Measurements from ENCODE around the gene TAF4.

- TF ChIP-seq, protein P1, sequence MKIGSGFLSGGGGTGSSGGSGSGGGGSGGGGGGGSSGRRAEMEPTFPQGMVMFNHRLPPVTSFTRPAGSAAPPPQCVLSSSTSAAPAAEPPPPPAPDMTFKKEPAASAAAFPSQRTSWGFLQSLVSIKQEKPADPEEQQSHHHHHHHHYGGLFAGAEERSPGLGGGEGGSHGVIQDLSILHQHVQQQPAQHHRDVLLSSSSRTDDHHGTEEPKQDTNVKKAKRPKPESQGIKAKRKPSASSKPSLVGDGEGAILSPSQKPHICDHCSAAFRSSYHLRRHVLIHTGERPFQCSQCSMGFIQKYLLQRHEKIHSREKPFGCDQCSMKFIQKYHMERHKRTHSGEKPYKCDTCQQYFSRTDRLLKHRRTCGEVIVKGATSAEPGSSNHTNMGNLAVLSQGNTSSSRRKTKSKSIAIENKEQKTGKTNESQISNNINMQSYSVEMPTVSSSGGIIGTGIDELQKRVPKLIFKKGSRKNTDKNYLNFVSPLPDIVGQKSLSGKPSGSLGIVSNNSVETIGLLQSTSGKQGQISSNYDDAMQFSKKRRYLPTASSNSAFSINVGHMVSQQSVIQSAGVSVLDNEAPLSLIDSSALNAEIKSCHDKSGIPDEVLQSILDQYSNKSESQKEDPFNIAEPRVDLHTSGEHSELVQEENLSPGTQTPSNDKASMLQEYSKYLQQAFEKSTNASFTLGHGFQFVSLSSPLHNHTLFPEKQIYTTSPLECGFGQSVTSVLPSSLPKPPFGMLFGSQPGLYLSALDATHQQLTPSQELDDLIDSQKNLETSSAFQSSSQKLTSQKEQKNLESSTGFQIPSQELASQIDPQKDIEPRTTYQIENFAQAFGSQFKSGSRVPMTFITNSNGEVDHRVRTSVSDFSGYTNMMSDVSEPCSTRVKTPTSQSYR (CRISPR knock-in tag; IDR thresholded peaks at IDR 0.05; ENCODE audit: borderline replicate concordance), result no peak
- no peak for TF ChIP-seq ZNF563 (CRISPR knock-in tag; IDR thresholded peaks at IDR 0.05)
- TF ChIP-seq FOXA1 (IDR thresholded peaks at IDR 0.05), result no peak
- no peak for TF ChIP-seq FOXA1 (CRISPR knock-in tag; IDR thresholded peaks at IDR 0.05)
- TF ChIP-seq MYC (CRISPR knock-in tag; IDR thresholded peaks at IDR 0.05; ENCODE audit: borderline replicate concordance), result no peak
- no peak for TF ChIP-seq ZNF121 (CRISPR knock-in tag; IDR thresholded peaks at IDR 0.05)
- TF ChIP-seq, protein P2, sequence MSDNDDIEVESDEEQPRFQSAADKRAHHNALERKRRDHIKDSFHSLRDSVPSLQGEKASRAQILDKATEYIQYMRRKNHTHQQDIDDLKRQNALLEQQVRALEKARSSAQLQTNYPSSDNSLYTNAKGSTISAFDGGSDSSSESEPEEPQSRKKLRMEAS (IDR thresholded peaks at IDR 0.05), result no peak
- no peak for TF ChIP-seq MLLT10 (CRISPR knock-in tag; IDR thresholded peaks at IDR 0.05)
- no peak for TF ChIP-seq TARDBP (CRISPR knock-in tag; IDR thresholded peaks at IDR 0.05)
- TF ChIP-seq FOXP1 (IDR thresholded peaks at IDR 0.05), result no peak
- no peak for TF ChIP-seq FOXP1 (CRISPR knock-in tag; IDR thresholded peaks at IDR 0.05)
Measured at GRCh38 chr20:62014889-62015537, 50.7 kb downstream of the TAF4 start.

Data from HepG2 (cell line).